HFFc6 (cell line): ENCODE measurements around the gene AAGAB. TPM values are rescaled to one million over a fixed set of nuclear protein-coding genes. Genes with fewer than 3 reads are reported as not detected.

Source experiments
- DNase-seq: peaks from one replicate; pipeline ENCODE4 v3.0.0-alpha.2; 2018
- H3K27ac Mint-ChIP-seq: 2 replicates; pipeline ENCODE4 v1.8.0; 2020; ENCODE audit warnings: mild to moderate bottlenecking, mixed read lengths
- H3K27me3 Mint-ChIP-seq: 2 replicates; pipeline ENCODE4 v1.8.0; 2021; ENCODE audit warnings: mild to moderate bottlenecking, moderate library complexity, mixed read lengths; ENCODE audit not compliant: insufficient read depth
- H3K36me3 Mint-ChIP-seq: 2 replicates; pipeline ENCODE4 v1.8.0; 2021; ENCODE audit warnings: low read depth, mixed read lengths
- H3K4me1 Mint-ChIP-seq: 2 replicates; pipeline ENCODE4 v1.8.0; 2020; ENCODE audit warnings: low read depth, mixed read lengths
- H3K4me3 Mint-ChIP-seq: 2 replicates; pipeline ENCODE4 v1.8.0; 2020; ENCODE audit warnings: mild to moderate bottlenecking, moderate library complexity, mixed read lengths
- H3K9me3 Mint-ChIP-seq: 2 replicates; pipeline ENCODE4 v1.8.0; 2020; ENCODE audit warnings: mild to moderate bottlenecking, mixed read lengths
- CTCF ChIP-seq: fragments of 200-600 bp; sonication (generic); IDR thresholded peaks from 2 replicates; pipeline ENCODE4 v1.5.0; 2021; ENCODE audit warnings: antibody characterized with exemption, mild to moderate bottlenecking
- total RNA-seq, 6 experiments: library from RNA; stranded (reverse); fragmentation: NEBNext Ultra II Directional; extraction: Animal tissue kit (Norgen Biotek cat#: 25700); gene quantifications; 2 replicates in 1 of 6; 3 replicates in 5 of 6; pipeline ENCODE4 v1.2.3, GENCODE V29; 2021

AAGAB gene
- total RNA-seq, 6 experiments from 2014 or later: 41.0 to 45.7 (median 42.0) TPM

GRCh38 chr15:67181221-67181639 is 73.2 kb downstream of the AAGAB start:
- H3K4me1 Mint-ChIP-seq: peaks cover 84% of the 10 kb centered on the region
- peak; percentile 23; the same call in 1 of the 2 replicates for TF ChIP-seq CTCF
- no peak overlapping the region for H3K4me3 Mint-ChIP-seq
- peaks cover 49% of the 10 kb centered on the region for H3K27me3 Mint-ChIP-seq
- DNase-seq: no peak
- H3K9me3 Mint-ChIP-seq: no peaks in the 10 kb centered on the region
- H3K36me3 Mint-ChIP-seq: peaks cover 58% of the 10 kb centered on the region
- H3K27ac Mint-ChIP-seq: no peak overlapping the region

GRCh38 chr15:67180514-67181191 is 73.8 kb downstream of the AAGAB start:
- H3K9me3 Mint-ChIP-seq: no peaks in the 10 kb centered on the region
- no peak for DNase-seq
- no peak overlapping the region; the same call in 1 of the 2 replicates for H3K27ac Mint-ChIP-seq
- H3K4me3 Mint-ChIP-seq: no peak overlapping the region
- H3K36me3 Mint-ChIP-seq: peaks cover 58% of the 10 kb centered on the region
- peaks cover 84% of the 10 kb centered on the region for H3K4me1 Mint-ChIP-seq
- H3K27me3 Mint-ChIP-seq: peaks cover 48% of the 10 kb centered on the region
- peak; percentile 54 for TF ChIP-seq CTCF

GRCh38 chr15:67180035-67180434 is 74.4 kb downstream of the AAGAB start:
- peak overlapping the region; percentile 90; the same call in 1 of the 2 replicates for H3K27ac Mint-ChIP-seq
- DNase-seq: no peak

GRCh38 chr15:67179411-67179995 is 75.0 kb downstream of the AAGAB start:
- Mint-ChIP-seq H3K4me3 (peak overlapping the region; percentile 16), H3K27ac (peak overlapping the region; percentile 90), H3K27me3 (peaks cover 40% of the 10 kb centered on the region), H3K36me3 (peaks cover 58% of the 10 kb centered on the region), H3K9me3 (no peaks in the 10 kb centered on the region), H3K4me1 (peaks cover 84% of the 10 kb centered on the region)
- no peak for DNase-seq
- no peak for TF ChIP-seq CTCF

More at GRCh38 chr15:67180035-67180434, 74.4 kb downstream of the AAGAB start:
- peaks cover 57% of the 10 kb centered on the region for H3K36me3 Mint-ChIP-seq
- peak overlapping the region; percentile 16 for H3K4me3 Mint-ChIP-seq
- no peaks in the 10 kb centered on the region for H3K9me3 Mint-ChIP-seq
- H3K4me1 Mint-ChIP-seq: peaks cover 84% of the 10 kb centered on the region
- TF ChIP-seq CTCF: no peak
- peaks cover 42% of the 10 kb centered on the region for H3K27me3 Mint-ChIP-seq

- Mint-ChIP-seq H3K27me3 (peaks cover 42% of the 10 kb centered on the region), H3K4me3 (peak overlapping the region; percentile 65), H3K27ac (peak overlapping the region; percentile 90), H3K9me3 (no peaks in the 10 kb centered on the region), H3K36me3 (peaks cover 59% of the 10 kb centered on the region), H3K4me1 (peaks cover 85% of the 10 kb centered on the region)
- TF ChIP-seq CTCF: no peak
- peak; percentile 96 for DNase-seq
Measured at GRCh38 chr15:67178569-67179210, 75.8 kb downstream of the AAGAB start.
